Hepatocyte (in vitro differentiated cells): ENCODE data around the gene ZDHHC14.

ENCODE experiments used
- CTCF ChIP-seq: fragments of 200-600 bp; sonication (generic); IDR thresholded peaks from 2 replicates; pipeline ENCODE4 v1.5.1; 2016; ENCODE audit warnings: antibody characterized with exemption, mild to moderate bottlenecking; ENCODE audit not compliant: poor library complexity
- EZH2phosphoT487 ChIP-seq: fragments of 200-600 bp; sonication (generic); IDR thresholded peaks from one replicate; pipeline ENCODE4 v1.6.1; 2018; ENCODE audit warnings: antibody characterized with exemption, mild to moderate bottlenecking, low read depth, moderate library complexity; ENCODE audit not compliant: unreplicated experiment, severe bottlenecking

- TF ChIP-seq CTCF (no peak), EZH2phosphoT487 (no peak)
Measured at GRCh38 chr6:157538168-157538567, 157.2 kb downstream of the ZDHHC14 start.
